Neural crest cell (in vitro differentiated cells): ENCODE results near the gene AMZ2. TPM values are rescaled to one million over a fixed set of nuclear protein-coding genes. Genes with fewer than 3 reads are reported as not detected.
"Not testable (repeated sequence)": the region's sequence is repeated elsewhere in the genome, so short reads cannot be mapped to it uniquely, and the experiment has no call there.

Experiments used
- DNase-seq: peaks from one replicate; pipeline ENCODE4 v3.0.0; 2021; ENCODE audit warnings: low read depth, mixed read lengths, low spot score
- H3K27ac Mint-ChIP-seq: one replicate; pipeline ENCODE4 v1.8.0; 2021; ENCODE audit warnings: mild to moderate bottlenecking, mixed read lengths; ENCODE audit not compliant: unreplicated experiment
- H3K27me3 Mint-ChIP-seq: 2 replicates; pipeline ENCODE4 v1.8.0; 2021; ENCODE audit warnings: low read depth, mild to moderate bottlenecking, mixed read lengths
- H3K36me3 Mint-ChIP-seq: 2 replicates; pipeline ENCODE4 v1.8.0; 2021; ENCODE audit warnings: low read depth, mild to moderate bottlenecking, mixed read lengths
- H3K4me1 Mint-ChIP-seq: 2 replicates; pipeline ENCODE4 v1.8.0; 2021; ENCODE audit warnings: mixed read lengths
- H3K4me3 Mint-ChIP-seq: one replicate; pipeline ENCODE4 v1.8.0; 2021; ENCODE audit warnings: mild to moderate bottlenecking, mixed read lengths
- H3K9me3 Mint-ChIP-seq: 2 replicates; pipeline ENCODE4 v1.8.0; 2021; ENCODE audit warnings: mixed read lengths
- total RNA-seq: library from RNA; stranded (reverse); gene quantifications from 2 replicates; pipeline ENCODE4 v1.2.1, GENCODE V29; 2021
- TF ChIP-seq, protein P1 (sequence below): fragments of 200-600 bp; sonication (generic); conservative IDR thresholded peaks from 2 replicates; pipeline ENCODE4 v1.5.0; 2021; ENCODE audit warnings: antibody characterized with exemption, mild to moderate bottlenecking

The AMZ2 gene
- total RNA-seq, 1 donor from 2014 or later, result 87.5 TPM

DNA sequence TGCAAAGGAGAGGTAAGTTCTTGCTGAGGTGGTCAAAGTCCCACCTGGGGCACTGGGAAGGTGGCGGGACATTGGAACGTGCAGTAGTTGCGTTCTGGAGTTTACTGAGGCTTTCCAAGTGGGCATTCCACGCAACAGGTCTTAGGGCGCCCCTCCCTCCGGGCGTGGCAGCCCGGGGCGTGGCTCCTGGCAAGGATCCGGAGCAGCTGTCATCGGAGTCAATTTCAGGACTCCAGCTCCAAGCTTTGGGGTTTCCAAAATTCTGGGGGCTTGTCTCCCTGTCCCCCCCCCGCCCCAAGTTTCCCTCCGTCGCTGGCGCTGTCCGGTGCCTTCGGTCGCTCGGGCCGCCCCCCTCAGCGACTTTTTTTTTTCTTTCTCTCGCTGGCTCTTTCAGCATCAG is 43.1 kb upstream of the AMZ2 start:
- Mint-ChIP-seq H3K27me3 (peaks cover 51% of the 10 kb centered on the region), H3K4me3 (peak overlapping the region; percentile 93), H3K36me3 (peaks cover 9% of the 10 kb centered on the region), H3K27ac (no peak overlapping the region), H3K9me3 (no peaks in the 10 kb centered on the region), H3K4me1 (peaks cover 29% of the 10 kb centered on the region)
- DNase-seq, result no peak
- TF ChIP-seq, protein P1, sequence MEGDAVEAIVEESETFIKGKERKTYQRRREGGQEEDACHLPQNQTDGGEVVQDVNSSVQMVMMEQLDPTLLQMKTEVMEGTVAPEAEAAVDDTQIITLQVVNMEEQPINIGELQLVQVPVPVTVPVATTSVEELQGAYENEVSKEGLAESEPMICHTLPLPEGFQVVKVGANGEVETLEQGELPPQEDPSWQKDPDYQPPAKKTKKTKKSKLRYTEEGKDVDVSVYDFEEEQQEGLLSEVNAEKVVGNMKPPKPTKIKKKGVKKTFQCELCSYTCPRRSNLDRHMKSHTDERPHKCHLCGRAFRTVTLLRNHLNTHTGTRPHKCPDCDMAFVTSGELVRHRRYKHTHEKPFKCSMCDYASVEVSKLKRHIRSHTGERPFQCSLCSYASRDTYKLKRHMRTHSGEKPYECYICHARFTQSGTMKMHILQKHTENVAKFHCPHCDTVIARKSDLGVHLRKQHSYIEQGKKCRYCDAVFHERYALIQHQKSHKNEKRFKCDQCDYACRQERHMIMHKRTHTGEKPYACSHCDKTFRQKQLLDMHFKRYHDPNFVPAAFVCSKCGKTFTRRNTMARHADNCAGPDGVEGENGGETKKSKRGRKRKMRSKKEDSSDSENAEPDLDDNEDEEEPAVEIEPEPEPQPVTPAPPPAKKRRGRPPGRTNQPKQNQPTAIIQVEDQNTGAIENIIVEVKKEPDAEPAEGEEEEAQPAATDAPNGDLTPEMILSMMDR, result no peak

DNA sequence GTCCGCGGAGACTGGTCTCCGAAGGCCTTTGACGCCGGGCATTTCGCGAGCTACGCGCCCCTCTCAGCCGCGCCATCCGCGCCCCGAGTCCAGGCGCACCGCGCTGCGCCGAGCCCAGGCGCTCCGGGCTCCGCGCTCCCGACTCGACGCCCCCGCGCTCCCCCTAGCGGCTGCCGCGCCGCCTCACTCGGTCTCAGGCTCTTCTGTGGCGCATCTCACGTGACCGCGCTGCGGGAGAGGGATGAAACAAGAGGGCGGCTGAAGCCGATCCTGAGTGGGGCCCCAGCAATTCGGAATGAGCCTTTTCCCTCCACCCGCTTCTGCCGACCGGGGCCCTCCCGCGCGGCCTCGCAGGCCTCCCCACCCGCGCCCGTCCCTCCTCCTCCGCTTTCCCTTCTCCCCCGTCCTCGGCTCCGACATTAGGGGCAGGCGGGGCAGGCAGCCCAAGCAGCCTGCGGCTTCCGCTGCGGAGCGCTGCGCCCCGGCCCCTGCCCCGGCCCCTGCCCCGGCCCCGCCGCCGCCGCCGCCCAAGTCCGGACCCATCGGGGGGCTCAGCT is 42.5 kb upstream of the AMZ2 start:
- DNase-seq, result peak; percentile 92
- H3K9me3 Mint-ChIP-seq, result no peaks in the 10 kb centered on the region
- peaks cover 12% of the 10 kb centered on the region for H3K36me3 Mint-ChIP-seq
- peak overlapping the region; percentile 88 for H3K27ac Mint-ChIP-seq
- TF ChIP-seq, protein P1, result peak; percentile 87
- H3K27me3 Mint-ChIP-seq, result peaks cover 46% of the 10 kb centered on the region
- peaks cover 23% of the 10 kb centered on the region for H3K4me1 Mint-ChIP-seq
- peak overlapping the region; percentile 93 for H3K4me3 Mint-ChIP-seq

DNA sequence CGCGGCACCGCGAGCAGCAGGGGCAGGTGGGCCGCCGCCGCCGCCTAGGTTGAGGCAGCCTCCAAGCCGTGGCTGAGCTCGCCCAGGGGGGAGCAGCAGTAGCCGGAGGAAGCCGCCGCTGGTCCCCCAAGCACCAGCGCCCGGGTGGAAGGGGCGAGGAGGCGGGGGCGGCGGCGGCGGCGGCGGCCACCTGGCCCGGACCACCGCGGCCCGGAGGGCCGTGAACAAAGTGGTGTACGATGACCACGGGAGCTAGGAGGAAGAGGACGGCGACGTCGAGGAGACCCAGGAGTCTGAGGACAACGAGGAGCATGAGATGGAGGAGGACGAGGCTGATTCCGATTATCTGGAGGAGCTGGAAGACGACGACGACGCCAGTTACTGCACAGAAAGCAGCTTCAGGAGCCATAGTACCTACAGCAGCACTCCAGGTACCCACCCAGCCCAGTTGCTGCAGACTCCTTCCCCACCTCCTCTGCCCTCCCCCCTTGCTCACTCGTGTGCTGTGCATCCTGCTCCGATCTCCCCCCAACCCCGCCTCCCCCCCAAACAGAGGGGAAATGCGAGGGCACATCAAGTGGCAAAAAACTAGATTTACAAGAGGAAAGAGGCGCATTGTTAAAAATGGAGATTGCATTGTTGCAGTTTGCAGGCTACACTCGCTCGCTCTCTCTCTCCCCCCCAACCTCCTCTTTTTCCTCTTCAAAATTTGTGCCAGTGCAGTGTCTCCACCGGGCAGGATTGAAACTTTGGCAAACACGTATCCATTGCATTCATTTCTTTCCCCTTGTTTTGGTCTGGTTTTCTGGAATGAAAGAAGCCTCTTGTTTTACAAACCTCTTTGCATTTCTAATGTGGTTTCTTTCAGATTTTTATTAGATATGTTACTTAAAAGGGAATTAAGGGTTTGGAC is 41.8 kb upstream of the AMZ2 start:
- peaks cover 14% of the 10 kb centered on the region for H3K36me3 Mint-ChIP-seq
- no peaks in the 10 kb centered on the region for H3K9me3 Mint-ChIP-seq
- H3K4me1 Mint-ChIP-seq, result peaks cover 19% of the 10 kb centered on the region
- H3K4me3 Mint-ChIP-seq, result peak overlapping the region; percentile 93
- TF ChIP-seq, protein P1, result no peak
- peak overlapping the region; percentile 62 for H3K27ac Mint-ChIP-seq
- peak; percentile 21 for DNase-seq
- peaks cover 38% of the 10 kb centered on the region for H3K27me3 Mint-ChIP-seq

DNA sequence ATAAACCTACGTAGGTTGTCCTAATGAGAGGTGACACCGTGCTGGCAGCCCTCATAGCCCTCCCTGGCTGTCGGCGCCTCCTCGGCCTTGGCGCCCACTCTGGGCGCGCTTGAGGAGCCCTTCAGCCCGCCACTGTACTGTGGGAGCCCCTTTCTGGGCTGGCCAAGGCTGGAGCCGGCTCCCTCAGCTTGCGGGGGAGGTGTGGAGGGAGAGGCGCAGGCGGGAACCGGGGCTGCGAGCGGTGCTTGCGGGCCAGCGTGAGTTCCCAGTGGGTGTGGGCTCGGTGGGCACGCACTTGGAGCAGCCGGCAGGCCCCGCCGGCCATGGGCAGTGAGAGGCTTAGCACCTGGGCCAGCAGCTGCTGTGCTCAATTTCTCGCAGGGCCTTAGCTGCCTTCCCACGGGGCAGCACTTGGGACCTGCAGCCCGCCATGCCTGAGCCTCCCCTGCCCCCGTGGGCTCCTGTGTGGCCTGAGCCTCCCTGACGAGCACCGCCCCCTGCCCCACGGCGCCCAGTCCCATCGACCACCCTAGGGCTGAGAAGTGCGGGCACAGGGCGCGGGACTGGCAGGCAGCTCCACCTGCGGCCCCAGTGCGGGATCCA is 40.1 kb upstream of the AMZ2 start:
- H3K4me3 Mint-ChIP-seq, result peak overlapping the region; percentile 93
- TF ChIP-seq, protein P1, result no peak
- peaks cover 15% of the 10 kb centered on the region for H3K36me3 Mint-ChIP-seq
- H3K27ac Mint-ChIP-seq, result no peak overlapping the region
- no peaks in the 10 kb centered on the region for H3K9me3 Mint-ChIP-seq
- peaks cover 19% of the 10 kb centered on the region for H3K4me1 Mint-ChIP-seq
- DNase-seq, result no peak
- peaks cover 23% of the 10 kb centered on the region for H3K27me3 Mint-ChIP-seq

DNA sequence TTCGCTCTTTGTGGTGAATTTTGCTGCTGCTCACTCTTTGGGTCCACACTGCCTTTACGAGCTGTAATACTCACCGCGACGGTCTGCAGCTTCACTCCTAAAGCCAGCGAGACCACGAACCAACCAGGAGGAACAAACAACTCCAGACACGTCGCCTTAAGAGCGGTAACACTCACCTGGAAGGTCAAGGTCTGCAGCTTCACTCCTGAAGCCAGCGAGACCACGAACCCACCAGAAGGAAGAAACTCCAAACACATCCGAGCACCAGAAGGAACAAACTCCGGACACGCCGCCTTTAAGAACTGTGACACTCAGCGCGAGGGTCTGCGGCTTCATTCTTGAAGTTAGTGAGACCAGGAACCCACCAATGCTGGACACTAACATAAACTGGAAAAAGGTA is 39.2 kb upstream of the AMZ2 start:
- Mint-ChIP-seq H3K27ac (peak overlapping the region; percentile 62), H3K27me3 (peaks cover 15% of the 10 kb centered on the region), H3K4me3 (peak overlapping the region; percentile 82), H3K4me1 (peaks cover 19% of the 10 kb centered on the region), H3K36me3 (peaks cover 17% of the 10 kb centered on the region)
- not testable (repeated sequence) for DNase-seq, H3K9me3 Mint-ChIP-seq

DNA sequence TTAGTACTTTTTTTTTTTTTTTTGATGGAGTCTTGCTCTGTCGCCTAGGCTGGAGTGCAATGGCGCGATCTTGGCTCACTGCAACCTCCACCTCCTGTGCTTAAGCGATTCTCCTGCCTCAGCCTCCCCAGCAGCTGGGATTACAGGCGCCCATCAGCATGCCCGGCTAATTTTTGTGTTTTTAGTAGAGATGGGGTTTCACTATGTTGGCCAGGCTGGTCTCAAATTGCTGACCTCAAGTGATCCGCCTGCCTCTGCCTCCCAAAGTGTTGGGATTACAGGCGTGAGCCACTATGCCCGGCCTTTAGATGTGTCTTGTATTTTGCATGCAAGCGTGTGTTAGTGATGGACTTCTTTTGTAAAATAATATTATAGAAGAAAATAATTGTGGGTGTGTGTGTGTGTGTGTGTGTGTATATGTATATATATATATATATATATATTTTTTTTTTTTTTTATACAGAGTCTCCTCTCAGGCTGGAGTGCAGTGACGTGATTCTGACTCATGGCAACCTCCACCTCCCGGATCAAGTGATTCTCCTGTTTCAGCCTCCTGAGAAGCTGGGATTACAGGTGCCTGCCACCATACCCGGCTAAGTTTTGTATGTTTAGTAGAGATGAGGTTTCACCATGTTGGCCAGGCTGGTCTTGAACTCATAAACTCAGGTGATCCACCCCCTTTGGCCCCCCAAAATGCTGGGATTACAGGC is 38.5 kb upstream of the AMZ2 start:
- not testable (repeated sequence) for H3K9me3 Mint-ChIP-seq, DNase-seq, H3K27me3 Mint-ChIP-seq
- Mint-ChIP-seq H3K27ac (peak overlapping the region; percentile 12), H3K36me3 (peaks cover 17% of the 10 kb centered on the region), H3K4me3 (peak overlapping the region; percentile 82), H3K4me1 (peaks cover 19% of the 10 kb centered on the region)
